GM19372 (cell line): ENCODE results near the gene INKA2.

ENCODE experiments used
- ATAC-seq: cut with Tn5 transposase; IDR thresholded peaks from one replicate; pipeline ENCODE4 v1.9.1; 2021; ENCODE audit warnings: mild to moderate bottlenecking, low read depth, moderate library complexity; ENCODE audit not compliant: unreplicated experiment

The INKA2 gene

DNA sequence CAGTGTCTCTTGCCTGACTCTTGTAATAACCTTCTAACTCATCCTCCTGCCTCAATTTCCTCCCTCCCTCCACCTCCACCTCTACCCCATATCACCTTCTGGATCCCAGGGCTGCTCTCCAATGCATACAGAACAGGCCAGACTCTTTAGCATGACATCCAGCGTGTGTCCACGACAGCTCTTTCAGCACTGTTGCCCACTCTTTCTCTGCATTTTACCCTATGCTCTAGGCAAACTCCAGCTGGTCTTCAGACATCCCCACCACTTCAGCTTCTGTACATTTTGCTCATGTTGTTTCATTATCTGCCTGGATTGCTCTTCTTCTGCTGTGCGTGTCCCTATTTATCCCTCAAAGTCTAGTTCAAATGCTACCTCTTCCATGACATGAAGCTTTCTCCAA lies 4.8 kb downstream of the INKA2 start:
- ATAC-seq = no peak

DNA sequence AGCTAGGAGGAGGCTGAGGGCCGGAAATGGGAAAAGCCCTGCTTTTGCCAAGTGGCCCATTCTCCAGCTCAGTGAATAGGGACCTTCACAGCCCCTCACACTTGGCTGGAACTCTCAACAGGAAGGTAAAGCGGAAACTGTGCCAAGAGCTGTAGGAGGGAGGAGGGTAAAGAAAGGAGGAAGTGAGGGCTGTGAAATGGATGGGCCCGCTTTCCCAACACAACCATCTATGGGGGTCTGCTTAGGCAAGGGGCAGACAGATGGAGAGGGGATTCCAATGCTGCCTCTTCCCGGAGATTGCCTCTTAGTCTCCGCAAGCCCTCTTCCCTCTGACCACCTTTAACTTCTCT lies 5.2 kb downstream of the INKA2 start:
- ATAC-seq = no peak

DNA sequence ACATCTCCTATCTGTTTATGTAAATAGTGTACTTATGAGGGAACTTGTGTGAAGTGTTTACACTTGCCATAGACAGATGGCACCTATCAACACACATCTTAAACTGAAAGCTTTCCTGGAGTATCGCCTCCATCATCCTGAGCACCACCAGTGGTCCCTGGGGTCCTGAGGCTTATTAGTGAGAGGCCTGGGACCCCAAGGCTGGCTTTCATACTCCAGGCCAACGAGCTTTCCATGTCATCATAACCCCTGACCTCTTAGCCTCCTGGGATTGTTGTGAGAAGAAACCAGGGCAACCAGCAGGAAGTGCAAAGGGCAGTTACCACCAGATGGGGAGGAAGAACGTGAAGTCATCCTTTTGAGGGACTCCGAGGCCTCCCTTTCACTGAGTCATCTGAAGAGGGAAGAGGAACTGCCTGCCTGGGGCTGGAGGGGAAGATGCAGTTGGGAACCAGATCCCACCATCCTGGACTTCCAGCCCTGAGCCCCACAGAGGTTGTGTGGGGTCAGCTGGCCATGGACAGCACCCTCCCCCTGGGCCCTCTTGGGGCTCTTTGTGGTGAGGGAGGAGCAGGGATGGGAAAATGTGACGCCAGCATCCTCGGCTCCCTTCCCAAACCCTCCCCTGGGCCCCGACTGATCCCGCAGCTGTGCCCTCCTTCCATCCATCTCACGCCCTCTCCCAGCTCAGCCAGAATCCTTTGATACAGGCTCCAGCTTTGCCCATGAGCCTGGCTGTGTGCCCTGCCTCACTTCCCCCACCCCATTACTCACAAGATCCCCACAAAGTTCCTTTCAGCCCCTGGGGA lies 5.8 kb downstream of the INKA2 start:
- ATAC-seq = no peak

DNA sequence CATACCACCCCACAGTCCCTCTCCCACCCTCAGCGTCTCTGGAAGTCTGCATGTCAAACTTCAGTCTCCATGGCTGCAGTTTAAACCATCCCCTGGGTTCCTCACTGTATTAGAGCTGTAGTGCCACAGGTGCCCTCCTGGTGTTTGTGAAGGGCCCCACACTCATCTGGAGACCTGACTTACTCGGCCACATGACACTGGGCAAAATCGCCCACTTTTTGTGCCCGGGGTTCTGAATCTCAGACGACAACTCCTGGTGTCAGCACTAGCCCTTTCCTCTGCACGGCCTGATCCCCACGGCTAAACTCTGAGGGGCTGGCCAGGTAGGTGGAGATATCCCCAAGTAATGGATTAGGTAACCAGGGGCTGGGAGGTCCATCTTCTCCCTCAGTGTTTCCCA lies 6.5 kb downstream of the INKA2 start:
- ATAC-seq = no peak

DNA sequence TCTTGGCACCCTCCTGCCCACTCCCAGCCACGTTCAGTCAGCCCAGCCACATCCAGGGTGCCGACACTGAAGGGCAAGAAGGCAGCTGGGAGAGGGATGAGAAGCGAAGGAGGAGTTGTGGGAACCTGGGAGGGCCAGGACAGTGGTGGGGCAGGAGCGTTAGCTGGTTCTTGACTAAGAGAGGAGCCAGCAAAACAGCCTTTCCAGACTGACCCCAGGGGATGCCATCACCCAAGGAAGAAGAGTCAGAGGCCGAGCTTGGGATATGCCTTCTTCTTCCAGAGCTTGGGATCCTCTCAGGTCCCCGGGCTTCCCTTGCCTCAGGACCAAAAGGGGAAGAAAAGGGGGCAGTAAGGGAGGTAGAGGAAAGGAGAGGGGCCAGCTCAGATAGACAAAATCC lies 7.2 kb downstream of the INKA2 start:
- ATAC-seq = no peak

DNA sequence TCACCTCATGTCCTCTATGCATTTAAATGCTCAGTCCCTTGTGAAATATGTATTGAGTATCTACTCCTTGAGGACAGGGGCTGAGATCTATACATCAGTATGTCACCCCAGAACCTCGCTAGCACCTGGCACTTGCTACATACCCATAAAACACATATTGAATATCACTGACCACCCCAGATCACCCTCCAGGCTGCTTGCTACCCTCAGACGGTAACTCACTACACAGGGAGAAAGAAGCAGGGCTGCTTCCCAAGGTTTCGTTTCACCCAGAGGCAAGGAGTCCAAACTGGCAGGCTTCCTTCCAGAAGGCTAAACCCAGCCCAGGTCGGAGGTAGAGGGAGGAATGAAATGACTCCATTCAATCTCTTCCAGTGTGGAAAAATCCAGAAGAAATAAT lies 8.5 kb downstream of the INKA2 start:
- no peak for ATAC-seq

DNA sequence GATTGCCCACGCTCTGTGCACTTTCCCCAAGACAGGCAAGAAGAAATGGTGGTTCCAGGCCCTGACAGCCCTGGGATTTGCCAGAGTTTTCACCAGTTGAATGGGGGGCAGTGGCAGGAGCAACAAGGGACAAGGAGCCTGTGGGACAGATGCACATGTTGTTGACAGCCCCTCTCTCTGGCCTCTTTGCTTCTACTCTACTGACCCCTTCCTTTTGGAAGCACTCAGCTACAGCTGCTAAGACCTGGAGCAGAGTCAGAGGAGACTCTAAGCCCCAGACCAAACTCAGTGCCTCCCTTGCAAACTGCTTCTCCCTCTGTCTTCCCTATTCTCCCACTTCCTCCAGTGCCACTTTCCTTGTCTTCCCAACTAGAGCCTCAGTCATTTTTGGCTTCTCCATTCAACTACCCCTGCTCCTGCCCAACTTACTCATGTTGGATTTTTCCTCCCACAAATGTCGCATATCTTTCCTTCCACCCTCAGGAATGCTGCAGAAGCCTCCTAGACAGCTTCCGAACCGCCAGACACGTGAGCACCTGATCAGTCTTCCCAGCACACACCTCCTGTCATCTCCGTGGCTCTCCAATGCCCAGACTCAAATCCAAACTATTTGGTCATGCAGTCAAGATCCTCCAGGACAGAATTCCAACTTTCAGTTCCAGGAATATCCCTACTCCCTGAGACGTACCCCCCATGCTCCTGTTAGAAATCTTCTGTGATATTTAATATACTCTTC lies 9.1 kb downstream of the INKA2 start:
- no peak for ATAC-seq

DNA sequence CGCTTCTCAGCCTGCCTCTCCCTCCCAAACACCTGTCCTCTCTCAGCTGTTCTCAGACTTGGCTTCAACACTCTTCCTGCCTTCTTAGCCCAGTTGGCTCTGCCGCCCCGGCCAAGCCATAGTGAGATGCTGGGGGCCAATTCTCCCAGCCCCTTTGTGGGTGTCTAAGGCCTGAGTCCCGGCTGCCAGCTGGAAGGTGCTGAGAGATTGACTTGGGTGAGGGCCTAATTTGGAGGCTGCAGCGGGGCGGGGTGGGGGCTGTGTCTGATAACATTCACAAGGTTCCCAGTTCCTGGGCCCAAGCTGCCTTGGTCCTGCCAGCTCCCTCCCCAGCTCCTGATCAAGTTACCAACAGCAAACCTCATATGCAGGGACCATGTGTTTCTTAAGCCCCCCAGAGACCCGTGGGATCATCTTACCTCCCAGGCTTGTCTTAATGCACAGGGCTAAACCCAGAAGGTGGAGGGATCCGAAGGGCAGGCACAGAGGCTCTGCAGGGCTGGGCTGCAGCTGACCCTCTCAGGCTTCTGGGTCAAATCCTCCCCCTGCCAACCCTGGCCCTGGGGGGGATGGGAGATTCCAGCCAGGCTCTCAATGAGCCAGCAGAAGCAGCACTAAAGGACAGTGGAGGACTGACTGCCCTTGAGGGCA lies 9.8 kb downstream of the INKA2 start:
- no peak for ATAC-seq

DNA sequence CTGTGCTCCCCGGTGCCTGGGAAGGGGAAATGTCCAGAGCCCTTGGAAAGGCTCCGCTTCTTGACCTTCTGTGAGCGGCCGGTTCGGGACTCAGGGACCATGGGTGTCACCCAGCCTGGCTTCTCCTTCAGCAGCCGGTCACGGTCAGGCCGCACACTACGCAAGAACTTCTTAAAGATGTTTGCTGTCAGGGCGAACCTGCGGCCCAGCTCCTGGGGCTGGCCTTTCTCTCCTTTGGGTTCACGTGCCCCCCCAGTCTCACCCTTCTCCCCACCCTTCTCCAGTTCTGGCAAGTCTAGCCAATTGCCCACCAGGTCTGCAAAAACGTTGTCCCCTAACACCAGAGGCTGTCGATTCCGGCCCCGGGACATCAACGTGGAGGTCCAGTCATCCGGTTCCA lies 12.1 kb downstream of the INKA2 start:
- ATAC-seq = no peak

DNA sequence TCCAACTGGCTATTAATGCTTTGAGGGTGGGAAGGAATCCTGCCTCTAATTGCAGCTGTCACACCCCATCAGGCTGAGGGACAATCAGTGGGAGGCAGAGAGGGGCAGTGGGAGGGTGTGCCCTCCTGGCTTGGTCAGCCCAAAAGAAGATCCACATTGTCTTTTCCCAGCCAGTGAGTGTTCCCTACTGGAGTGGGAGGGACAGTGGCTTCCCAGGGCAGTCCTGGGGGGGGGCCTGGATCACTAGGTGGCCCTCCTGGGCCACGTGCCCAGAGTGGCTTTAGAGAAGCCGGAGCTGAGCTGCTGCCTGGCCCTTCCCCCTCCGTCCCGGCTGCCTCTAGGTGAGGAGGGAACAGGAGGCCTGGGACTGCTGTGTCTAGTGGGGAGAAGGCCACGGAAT lies 14.0 kb downstream of the INKA2 start:
- no peak for ATAC-seq

DNA sequence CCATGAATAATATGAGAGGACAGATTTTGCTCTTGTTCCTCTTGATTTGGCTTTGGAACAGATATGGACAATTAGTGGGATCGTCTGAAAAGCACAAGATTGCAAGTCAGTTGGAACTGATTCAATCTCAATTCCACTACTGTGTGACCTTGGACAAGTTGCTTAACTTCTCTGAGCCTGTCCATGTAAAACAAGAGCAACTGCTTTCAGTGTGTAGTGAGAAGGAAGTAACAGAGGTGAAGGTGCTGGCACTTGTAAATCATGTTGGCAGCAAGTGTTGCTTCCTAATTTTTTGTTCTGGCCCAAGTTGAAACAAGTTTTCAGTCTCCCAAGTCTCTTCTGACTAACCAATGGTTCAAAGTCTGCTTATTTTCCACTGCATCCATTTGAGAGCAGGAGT lies 15.3 kb downstream of the INKA2 start:
- no peak for ATAC-seq

DNA sequence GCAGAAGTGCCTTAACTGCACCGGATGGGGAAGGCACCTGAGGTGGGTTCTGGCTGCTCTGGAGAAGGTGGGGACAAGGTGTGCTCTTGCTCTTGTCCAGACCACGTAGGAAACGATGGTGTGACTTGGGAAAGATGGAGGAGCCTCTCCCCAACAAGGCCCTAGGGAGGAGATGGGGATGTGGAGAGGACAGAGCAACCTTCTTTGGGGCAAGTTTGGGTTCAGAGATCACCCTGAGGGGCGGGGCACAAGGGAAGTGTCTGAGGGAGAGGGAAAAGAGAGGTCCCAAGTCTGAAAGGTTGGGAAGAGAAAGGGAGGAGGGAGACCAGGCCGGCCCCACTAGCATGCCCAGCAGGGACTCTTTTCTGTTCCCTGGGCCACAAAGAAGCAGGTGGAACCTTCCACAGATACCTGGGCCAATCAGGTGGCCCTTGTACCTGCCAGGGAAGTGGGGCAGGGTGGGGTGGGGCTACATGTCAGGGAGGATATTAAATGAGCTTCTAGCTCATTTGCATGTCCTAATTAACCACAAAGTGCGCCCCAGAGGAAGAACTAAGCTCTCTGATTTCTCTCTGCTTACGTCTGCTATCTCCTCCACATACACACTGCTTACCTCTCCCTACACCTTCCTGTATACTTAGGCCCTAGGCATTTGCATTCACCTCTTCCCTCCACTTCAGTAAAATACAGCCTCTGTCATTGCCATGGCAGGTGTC lies 15.9 kb downstream of the INKA2 start:
- no peak for ATAC-seq

DNA sequence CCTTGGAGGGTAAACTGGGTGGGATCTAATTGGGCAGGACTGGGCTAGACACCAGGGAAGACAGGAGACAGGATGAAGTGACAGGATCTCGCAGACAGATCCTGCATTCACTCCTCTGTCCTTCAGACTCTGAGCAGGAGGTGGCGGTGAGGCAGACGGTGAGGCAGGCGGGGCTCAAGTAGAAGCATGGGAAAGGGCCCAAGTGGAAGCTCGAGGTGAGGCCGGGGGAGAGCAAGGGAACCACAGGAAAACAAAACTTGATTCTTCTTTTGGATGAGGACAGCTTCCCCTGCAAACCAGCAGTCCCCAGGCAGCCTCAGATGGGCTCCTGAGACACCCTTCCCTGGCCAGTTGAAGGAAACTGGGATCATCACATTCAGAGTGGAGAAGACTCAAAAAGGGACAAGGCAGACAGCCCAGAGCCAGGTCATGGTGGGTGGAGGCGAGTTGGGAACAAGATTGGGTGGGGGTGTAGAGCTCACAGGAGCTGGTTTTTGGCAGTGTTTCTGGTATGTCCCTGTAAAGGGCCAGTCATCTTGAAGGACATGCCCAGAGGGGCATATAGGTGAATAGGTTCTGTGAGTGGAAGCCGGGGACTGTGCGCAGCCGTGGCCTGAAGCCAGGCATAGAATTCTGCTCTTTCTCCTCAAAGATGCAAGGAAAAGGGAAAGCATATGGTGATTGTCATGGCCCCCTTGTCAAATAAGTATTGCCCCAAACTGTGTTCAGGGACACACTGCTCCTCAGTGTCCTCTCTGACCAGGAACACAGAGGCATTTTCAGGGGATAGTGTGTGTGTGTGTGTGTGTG lies 18.0 kb downstream of the INKA2 start:
- ATAC-seq = no peak

DNA sequence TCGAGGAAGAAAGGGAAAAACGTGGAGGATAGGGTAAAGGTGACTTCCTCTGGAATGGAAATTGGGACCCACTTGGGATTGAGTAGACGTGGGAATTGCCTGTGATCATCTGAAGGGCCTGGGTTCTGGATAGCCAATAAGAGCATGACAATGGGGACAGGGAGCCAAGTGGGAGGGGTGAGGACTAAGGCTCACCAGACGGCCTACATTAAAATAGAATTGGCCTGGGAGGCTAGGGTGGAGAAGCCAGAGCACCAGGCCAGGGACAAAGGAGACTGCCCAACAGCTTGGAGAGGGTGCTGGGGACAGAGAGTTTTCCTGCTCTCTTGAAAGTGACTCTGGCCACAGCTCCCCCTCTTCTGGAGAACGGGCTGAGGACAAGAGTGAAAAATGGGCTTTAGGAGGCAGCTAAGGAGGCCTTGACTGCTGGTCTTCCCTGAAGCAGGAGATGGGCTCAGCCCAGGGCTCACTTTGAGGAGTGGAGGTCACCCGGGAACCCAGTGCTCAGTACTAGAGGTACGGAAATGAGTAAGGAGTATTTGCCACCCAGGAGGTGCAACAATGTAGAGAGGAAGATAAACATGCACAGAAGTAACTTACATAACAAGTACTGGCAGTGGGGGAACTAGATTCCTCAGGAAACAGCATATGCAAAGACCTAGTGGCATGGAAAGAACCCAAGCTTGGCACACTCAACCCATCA lies 18.8 kb downstream of the INKA2 start:
- no peak for ATAC-seq

DNA sequence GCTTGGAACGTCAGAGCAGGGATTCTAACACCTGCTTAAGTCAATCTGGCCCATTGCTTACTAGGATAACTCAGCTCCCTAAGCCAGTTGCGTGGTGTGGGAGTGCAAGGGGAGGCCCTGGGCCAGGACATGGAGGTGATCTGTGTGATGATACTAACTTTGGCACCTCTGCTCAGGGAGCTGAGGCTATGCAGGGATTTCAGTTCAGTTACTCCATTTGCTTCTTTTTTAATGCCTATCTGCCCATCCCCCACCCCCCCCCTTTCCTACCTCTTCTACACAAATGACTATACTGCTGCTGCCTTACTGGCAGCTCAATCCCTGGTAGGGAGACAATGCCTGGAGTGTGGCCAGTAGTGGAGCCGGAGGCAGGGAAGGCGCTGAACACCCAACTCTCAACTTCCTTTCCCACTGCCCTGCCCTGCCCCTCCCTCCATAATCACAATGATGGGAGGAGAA lies 19.5 kb downstream of the INKA2 start:
- ATAC-seq = no peak

DNA sequence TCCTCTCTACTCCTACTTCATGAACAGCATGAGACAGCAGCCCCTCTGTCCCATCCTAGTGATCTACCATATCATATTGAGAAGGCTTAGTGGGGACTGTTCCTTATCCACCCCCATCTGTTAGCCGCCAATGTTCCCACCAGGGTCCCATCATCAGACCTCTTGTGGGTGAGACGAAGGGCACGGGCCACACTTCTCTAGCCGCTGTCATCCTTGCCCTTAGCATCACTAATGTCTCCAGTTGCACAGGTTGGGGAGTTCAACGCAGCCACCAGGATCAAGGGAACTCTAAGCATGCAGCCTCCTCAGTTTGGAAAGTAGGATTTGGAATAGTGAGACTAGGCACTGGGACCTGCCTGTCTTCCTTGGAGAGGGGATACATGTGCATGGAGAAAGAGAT lies 20.1 kb downstream of the INKA2 start:
- ATAC-seq = no peak

DNA sequence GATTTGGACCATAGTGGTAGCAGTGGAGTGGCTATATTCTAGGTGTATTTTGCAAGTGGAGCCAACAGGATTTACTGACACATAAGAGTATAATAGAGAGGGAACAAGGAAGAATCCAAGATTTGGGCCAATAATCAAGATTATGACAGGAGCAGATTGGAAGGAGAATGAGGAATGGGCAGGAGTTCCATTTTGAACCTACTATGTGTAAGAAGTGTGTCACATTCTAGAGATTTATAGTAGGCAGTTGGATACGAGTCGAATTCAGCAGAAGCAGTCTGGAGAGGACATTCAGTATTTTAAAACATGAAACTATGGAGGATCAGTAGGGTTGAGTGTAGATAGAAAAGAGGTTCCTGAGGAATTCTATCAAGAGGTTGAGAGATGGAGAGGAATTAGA lies 21.7 kb downstream of the INKA2 start:
- ATAC-seq = no peak

DNA sequence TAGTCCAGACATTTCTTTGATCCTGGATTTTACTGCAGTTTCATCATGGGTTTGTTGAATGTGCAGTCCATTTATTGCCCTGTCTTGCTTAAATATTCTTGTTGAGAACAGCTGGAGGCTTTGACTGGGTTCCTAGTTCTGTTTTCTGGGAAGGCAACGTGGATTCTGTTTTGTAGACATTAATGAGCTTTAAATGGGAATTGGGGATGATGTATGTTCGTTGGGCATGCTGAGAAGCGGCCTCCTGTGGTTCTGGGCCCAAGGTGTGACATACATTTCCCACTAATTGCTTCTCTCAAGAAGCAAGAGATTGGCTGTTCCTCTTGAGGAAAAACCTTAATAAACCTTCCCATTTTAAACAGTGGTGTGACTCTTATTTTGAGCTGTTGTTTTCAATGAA lies 22.9 kb downstream of the INKA2 start:
- ATAC-seq = no peak

DNA sequence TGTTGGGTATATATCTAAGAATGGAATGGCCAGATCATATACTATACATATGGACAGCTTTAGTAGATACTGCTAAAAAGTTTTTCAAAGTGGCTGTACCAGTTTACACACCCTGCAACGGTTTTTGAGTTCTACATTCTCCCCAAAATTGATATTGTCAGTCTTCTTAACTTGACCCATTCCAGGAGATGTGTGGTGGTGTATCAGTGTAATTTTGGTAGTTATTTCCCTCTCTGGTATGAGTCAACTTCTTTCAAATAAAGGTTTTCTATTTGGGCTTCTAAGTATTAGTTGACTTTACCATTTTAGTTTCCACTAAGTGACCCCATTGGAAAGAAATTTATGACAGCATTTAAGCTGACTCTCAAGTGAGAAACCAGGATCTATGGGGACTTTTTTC lies 29.2 kb downstream of the INKA2 start:
- no peak for ATAC-seq

DNA sequence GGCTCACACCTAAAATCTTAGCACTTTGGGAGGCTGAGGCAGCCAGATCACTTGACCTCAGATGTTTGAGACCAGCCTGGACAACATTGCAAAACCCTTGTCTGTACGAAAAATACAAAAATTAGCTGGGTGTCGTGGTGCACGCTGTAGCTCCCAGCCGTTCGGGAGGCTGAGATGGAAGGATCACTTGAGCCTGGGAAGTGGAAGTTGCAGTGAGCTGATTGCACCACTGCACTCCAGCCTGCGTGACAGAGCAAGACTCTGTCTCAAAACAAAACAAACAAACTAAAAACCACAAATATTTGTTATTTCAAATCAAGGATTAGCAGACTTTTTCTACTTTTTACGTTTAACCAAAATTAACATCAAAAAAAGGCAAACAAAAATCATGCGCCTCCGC lies 31.3 kb downstream of the INKA2 start:
- ATAC-seq = no peak
